GM21526 (cell line): ENCODE data around the gene RBM8A.

ENCODE experiments used
- ATAC-seq: cut with Tn5 transposase; IDR thresholded peaks from one replicate; pipeline ENCODE4 v1.9.1; 2021; ENCODE audit warnings: moderate library complexity; ENCODE audit not compliant: unreplicated experiment, low FRiP score

RBM8A gene

GRCh38 chr1:145927063-145927886 lies at the start of gene RBM8A:
RBM8A (minus strand) TSS chr1:145927484; CDS start chr1:145927426, 58 bp downstream.
- ATAC-seq, result peak; percentile 90

- ATAC-seq, result no peak
These were observed 49.7 kb upstream of the RBM8A start for GRCh38 chr1:145977016-145977415.

GRCh38 chr1:145975216-145975615 lies 47.9 kb upstream of the RBM8A start:
- no peak for ATAC-seq

GRCh38 chr1:145974721-145975120 lies 47.4 kb upstream of the RBM8A start:
- no peak for ATAC-seq

- ATAC-seq, result no peak
These were observed 45.3 kb upstream of the RBM8A start for GRCh38 chr1:145972580-145972979.

GRCh38 chr1:145967288-145967687 lies 40.0 kb upstream of the RBM8A start:
- ATAC-seq, result no peak

- ATAC-seq, result no peak
These were observed 37.9 kb upstream of the RBM8A start for GRCh38 chr1:145965119-145965744.

GRCh38 chr1:145964328-145965118 lies 37.2 kb upstream of the RBM8A start, which contains the start of the genes ANKRD34A and POLR3GL:
ANKRD34A (minus strand) TSS chr1:145964575; CDS start chr1:145961759, 2,816 bp downstream.
POLR3GL (plus strand) TSS chr1:145964690; CDS start chr1:145974866, 10,176 bp downstream.
- ATAC-seq, result peak; percentile 79

- ATAC-seq, result no peak
These were observed 36.2 kb upstream of the RBM8A start for GRCh38 chr1:145963265-145964019.

- ATAC-seq, result no peak
These were observed 35.1 kb upstream of the RBM8A start for GRCh38 chr1:145962157-145963102.

GRCh38 chr1:145961425-145962156 lies 34.3 kb upstream of the RBM8A start:
- ATAC-seq, result no peak

- ATAC-seq, result no peak
These were observed 33.8 kb upstream of the RBM8A start for GRCh38 chr1:145961109-145961424.

- no peak for ATAC-seq
These were observed 33.3 kb upstream of the RBM8A start for GRCh38 chr1:145960468-145961108.

- ATAC-seq, result no peak
These were observed 32.7 kb upstream of the RBM8A start for GRCh38 chr1:145959957-145960467.

- ATAC-seq, result no peak
These were observed 32.0 kb upstream of the RBM8A start for GRCh38 chr1:145959333-145959732.

GRCh38 chr1:145958734-145959133 lies 31.4 kb upstream of the RBM8A start:
- no peak for ATAC-seq

GRCh38 chr1:145957443-145958319 lies 30.4 kb upstream of the RBM8A start, which contains the start of gene LIX1L:
LIX1L (minus strand) TSS chr1:145958017; CDS start chr1:145957927, 90 bp downstream.
- ATAC-seq, result peak; percentile 78
